GM12878 (cell line): ENCODE data around the gene MALRD1. TPM values are rescaled to one million over a fixed set of nuclear protein-coding genes. Genes with fewer than 3 reads are reported as not detected.

Source experiments
- ATAC-seq: fragments of 200-7000 bp; cut with Tn5 transposase; 3 replicates; pipeline ENCODE4 v1.9.1; 2020; ENCODE audit warnings: mild to moderate bottlenecking, moderate library complexity
- BruUV-seq: library from RNA; stranded (reverse); fragments of 400-500 nt; replicated peaks from 2 replicates; lab custom pipeline; 2021; lab: Mats Ljungman, UMichigan
- CTCF ChIA-PET: fragments of 300-600 bp; sonication (Branson Sonifier 250); formaldehyde crosslinking; extraction: SDS; loops from one replicate; lab custom pipeline; 2021; ENCODE audit warnings: inconsistent platforms; lab: Yijun Ruan, JAX
- POLR2A ChIA-PET: fragments of 350-600 bp; formaldehyde crosslinking; extraction: SDS; loops from one replicate; lab custom pipeline; 2021; ENCODE audit warnings: inconsistent platforms; lab: Charles Lee
- RAD21 ChIA-PET: fragments of 300-600 bp; sonication (Branson Sonifier 250); formaldehyde crosslinking; loops from one replicate; lab custom pipeline; 2023; ENCODE audit warnings: antibody characterized with exemption; ENCODE audit not compliant: unreplicated experiment; lab: Charles Lee
- SMC1A ChIA-PET: fragments of 300-600 bp; sonication (Branson Sonifier 250); formaldehyde crosslinking; loops from one replicate; lab custom pipeline; 2023; ENCODE audit not compliant: unreplicated experiment, uncharacterized antibody; lab: Charles Lee
- DNase-seq: peaks from one replicate; pipeline ENCODE4 v3.0.0-alpha.2; 2011; ENCODE audit warnings: low read depth, low spot score
- FAIRE-seq: peaks from 3 replicates; lab custom pipeline; 2011; peaks lifted over from hg19 to GRCh38; lab: Jason Lieb, UNC
- H2AFZ ChIP-seq: 2 replicates; pipeline ENCODE4 v1.6.0; 2011; ENCODE audit warnings: low read depth, low read length, control low read depth; ENCODE audit not compliant: control insufficient read depth
- H3K27ac ChIP-seq: 2 replicates; pipeline ENCODE4 v1.5.1; 2011; ENCODE audit warnings: control low read depth; ENCODE audit not compliant: control insufficient read depth, insufficient read depth
- H3K27me3 ChIP-seq, 2 experiments: replicated peaks in 1 of 2; 2 replicates each; pipeline versions ENCODE4 v1.6.0 to v1.6.1; 2011; ENCODE audit warnings: low read length in 1 of 2; ENCODE audit not compliant: control insufficient read depth in 2 of 2, insufficient read depth in 2 of 2
- H3K36me3 ChIP-seq, 2 experiments: 2 replicates each; pipeline ENCODE4 v1.5.1; 2011; ENCODE audit warnings: low read length in 1 of 2; ENCODE audit not compliant: control insufficient read depth in 2 of 2, insufficient read depth in 2 of 2
- H3K4me1 ChIP-seq: 2 replicates; pipeline ENCODE4 v1.6.1; 2011; ENCODE audit warnings: mild to moderate bottlenecking, low read length, moderate library complexity, mixed read lengths; ENCODE audit not compliant: control insufficient read depth, insufficient read depth
- H3K4me2 ChIP-seq: 2 replicates; pipeline ENCODE4 v1.6.0; 2011; ENCODE audit warnings: control low read depth; ENCODE audit not compliant: control insufficient read depth, insufficient read depth
- H3K4me3 ChIP-seq: fragments of 200-600 bp; sonication (generic); 2 replicates; pipeline ENCODE4 v1.5.1; 2016
- H3K79me2 ChIP-seq: 2 replicates; pipeline ENCODE4 v1.6.0; 2011; ENCODE audit warnings: low read length; ENCODE audit not compliant: control insufficient read depth, insufficient read depth
- H3K9ac ChIP-seq: 2 replicates; pipeline ENCODE4 v1.8.0; 2011; ENCODE audit warnings: low read length, control low read depth, mixed read lengths; ENCODE audit not compliant: control insufficient read depth, insufficient read depth
- H3K9me3 ChIP-seq: replicated peaks from 3 replicates; pipeline ENCODE4 v1.5.1; 2011; ENCODE audit warnings: mild to moderate bottlenecking, low read length; ENCODE audit not compliant: control insufficient read depth, insufficient read depth
- H4K20me1 ChIP-seq: 2 replicates; pipeline ENCODE4 v1.6.0; 2011; ENCODE audit not compliant: control insufficient read depth, insufficient read depth
- CBX3 ChIP-seq: fragments of 200-600 bp; sonication (generic); IDR thresholded peaks from 2 replicates; pipeline ENCODE4 v1.6.1; 2016; ENCODE audit warnings: low read depth, borderline replicate concordance
- CEBPB ChIP-seq, 2 experiments: fragments of 150-350 bp in 1 of 2; IDR thresholded peaks; 2 replicates each; pipeline ENCODE4 v1.6.1; 2012 to 2014; ENCODE audit warnings: low read depth in 2 of 2, low read length in 2 of 2, borderline replicate concordance in 1 of 2, inconsistent platforms in 1 of 2
- CHD1 ChIP-seq: IDR thresholded peaks from 2 replicates; pipeline ENCODE4 v1.6.1; 2012; ENCODE audit warnings: low read depth, low read length, improper control_type of control experiment
- EED ChIP-seq: sonication (generic); IDR thresholded peaks from 2 replicates; pipeline ENCODE4 v1.6.1; 2016; ENCODE audit warnings: antibody characterized with exemption, low read depth
- FOS ChIP-seq: IDR thresholded peaks from 3 replicates; pipeline ENCODE4 v1.6.1; 2011; ENCODE audit warnings: borderline replicate concordance; ENCODE audit not compliant: insufficient read length; ENCODE audit errors: extremely low read depth
- GATAD2B ChIP-seq: fragments of 450-650 bp; conservative IDR thresholded peaks from 2 replicates; pipeline ENCODE4 v1.6.1; 2017; ENCODE audit warnings: low read depth, mild to moderate bottlenecking, moderate library complexity
- IKZF2 ChIP-seq, 2 experiments: fragments of 450-650 bp; IDR thresholded peaks; 2 replicates each; pipeline ENCODE4 v1.6.1; 2017; ENCODE audit warnings: mild to moderate bottlenecking in 2 of 2, moderate library complexity in 2 of 2
- MEF2A ChIP-seq: IDR thresholded peaks from 2 replicates; pipeline ENCODE4 v1.6.1; 2011; ENCODE audit warnings: low read depth, mild to moderate bottlenecking, low read length, moderate library complexity; ENCODE audit not compliant: insufficient read depth
- NFYA ChIP-seq: IDR thresholded peaks from 2 replicates; pipeline ENCODE4 v1.6.1; 2011; ENCODE audit warnings: low read depth, mild to moderate bottlenecking, low read length, improper control_type of control experiment, borderline replicate concordance
- SUPT20H ChIP-seq: IDR thresholded peaks from 2 replicates; pipeline ENCODE4 v1.6.1; 2011; ENCODE audit warnings: low read depth, mild to moderate bottlenecking, low read length, moderate library complexity, borderline replicate concordance; ENCODE audit not compliant: control insufficient read depth
- WGBS: methylation state at CpG from one replicate; pipeline ENCODE4 v1.1.6; 2016; ENCODE audit warnings: low lambda C conversion rate; ENCODE audit not compliant: insufficient replicate concordance, insufficient coverage; ENCODE audit errors: missing lambda C conversion rate; 5-methylcytosine and 5-hydroxymethylcytosine counted together
- in situ Hi-C: fragments of 300-500 bp; cut with MboI; formaldehyde crosslinking; loops from 9 replicates; pipeline ENCODE4 v1.14.3; 2018; ENCODE audit warnings: mixed read lengths
- intact Hi-C: fragments of 100-400 bp; cut with micrococcal nuclease; formaldehyde crosslinking; loops from one replicate; pipeline ENCODE4 v1.14.2; 2022; ENCODE audit not compliant: unreplicated experiment
- polyA plus RNA-seq, 11 experiments: library from polyadenylated mRNA; depleted of rRNA in 4 of 11; unstranded in 6 of 11; stranded (reverse) in 5 of 11; fragments of >200 nt; fragmentation: Nextera tagmentation in 4 of 11; fragmentation: Illumina TruSeq in 1 of 11; extraction: Ambion mirVana in 4 of 11; extraction: Trizol in 1 of 11; gene quantifications; 1 replicate in 1 of 11; 2 replicates in 10 of 11; pipeline versions ENCODE4 v1.2.1 to v1.2.3, GENCODE V29; 2011 to 2016; ENCODE audit warnings: inconsistent platforms in 2 of 11, missing spikeins in 2 of 11, low read depth in 1 of 11
- total RNA-seq, 4 experiments: library from RNA; depleted of rRNA in 3 of 4; stranded (reverse); fragments of >200 nt in 3 of 4; fragmentation: Illumina TruSeq in 1 of 4; extraction: Trizol in 1 of 4; gene quantifications; 2 replicates each; pipeline versions ENCODE4 v1.2.1 to v1.2.3, GENCODE V29; 2013 to 2021
- TF ChIP-seq, protein P1 (sequence below): IDR thresholded peaks from 2 replicates; pipeline ENCODE4 v1.6.1; 2011; ENCODE audit warnings: mild to moderate bottlenecking, low read depth, low read length, moderate library complexity; ENCODE audit not compliant: insufficient replicate concordance
- TF ChIP-seq, protein P2 (sequence below): IDR thresholded peaks from 2 replicates; pipeline ENCODE4 v1.6.1; 2012; ENCODE audit warnings: low read depth, low read length, improper control_type of control experiment
- TF ChIP-seq, protein P3 (sequence below): fragments of 450-650 bp; IDR thresholded peaks from 2 replicates; pipeline ENCODE4 v1.6.1; 2017; ENCODE audit warnings: mild to moderate bottlenecking, moderate library complexity
- TF ChIP-seq, protein P4 (sequence below): fragments of 450-650 bp; IDR thresholded peaks from 2 replicates; pipeline ENCODE4 v1.6.1; 2017; ENCODE audit warnings: mild to moderate bottlenecking

MALRD1 gene
- total and polyA plus RNA-seq, 10 of the 15 experiments (the other 5 are each of a cell fraction or from before 2014, with no cell fraction given), result 0.12 to 6.6 (median 0.26) TPM; not detected in 2

DNA sequence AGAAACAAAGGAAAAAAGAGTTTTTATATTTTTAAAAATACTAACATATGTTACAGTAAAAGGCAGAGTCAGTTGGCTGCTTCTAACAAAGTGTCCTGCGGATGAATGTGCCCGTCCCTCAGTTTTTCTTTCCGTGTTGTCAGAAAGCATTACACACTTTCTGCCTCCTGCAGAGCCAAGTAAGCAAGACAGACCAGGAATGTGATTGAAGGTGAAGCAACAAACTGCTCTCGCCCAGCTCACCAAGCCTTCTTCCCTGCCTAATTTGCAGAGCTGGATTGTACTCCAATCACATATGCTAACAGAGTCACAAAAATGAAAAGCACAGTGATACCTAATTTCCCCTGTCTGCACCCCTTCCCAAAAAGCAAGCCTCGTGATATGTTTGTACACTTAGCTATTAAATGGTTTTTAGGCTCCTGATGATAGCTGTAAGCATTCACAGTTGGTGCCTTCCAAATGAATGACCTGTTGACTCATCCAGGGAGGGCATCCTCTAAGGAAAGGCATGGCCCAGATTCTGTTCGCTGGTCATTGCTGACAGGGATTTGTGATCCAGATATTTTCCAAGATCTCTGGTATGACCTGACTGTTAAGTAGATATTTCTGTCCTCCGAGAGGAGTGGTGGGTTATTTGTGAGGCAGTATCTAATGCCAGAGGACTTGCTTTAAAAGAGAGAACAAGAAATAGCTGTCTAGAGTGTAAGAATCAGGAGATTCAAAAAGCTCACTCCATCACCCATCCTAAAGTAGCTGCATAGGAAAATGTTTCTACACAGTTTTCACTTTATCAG is 580.4 kb downstream of the MALRD1 start (continued):
- TF ChIP-seq, protein P1, sequence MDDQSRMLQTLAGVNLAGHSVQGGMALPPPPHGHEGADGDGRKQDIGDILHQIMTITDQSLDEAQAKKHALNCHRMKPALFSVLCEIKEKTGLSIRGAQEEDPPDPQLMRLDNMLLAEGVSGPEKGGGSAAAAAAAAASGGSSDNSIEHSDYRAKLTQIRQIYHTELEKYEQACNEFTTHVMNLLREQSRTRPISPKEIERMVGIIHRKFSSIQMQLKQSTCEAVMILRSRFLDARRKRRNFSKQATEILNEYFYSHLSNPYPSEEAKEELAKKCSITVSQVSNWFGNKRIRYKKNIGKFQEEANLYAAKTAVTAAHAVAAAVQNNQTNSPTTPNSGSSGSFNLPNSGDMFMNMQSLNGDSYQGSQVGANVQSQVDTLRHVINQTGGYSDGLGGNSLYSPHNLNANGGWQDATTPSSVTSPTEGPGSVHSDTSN, result no peak
- no peak for TF ChIP-seq MEF2A
- TF ChIP-seq, protein P2, sequence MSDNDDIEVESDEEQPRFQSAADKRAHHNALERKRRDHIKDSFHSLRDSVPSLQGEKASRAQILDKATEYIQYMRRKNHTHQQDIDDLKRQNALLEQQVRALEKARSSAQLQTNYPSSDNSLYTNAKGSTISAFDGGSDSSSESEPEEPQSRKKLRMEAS, result no peak
- TF ChIP-seq GATAD2B, result no peak

DNA sequence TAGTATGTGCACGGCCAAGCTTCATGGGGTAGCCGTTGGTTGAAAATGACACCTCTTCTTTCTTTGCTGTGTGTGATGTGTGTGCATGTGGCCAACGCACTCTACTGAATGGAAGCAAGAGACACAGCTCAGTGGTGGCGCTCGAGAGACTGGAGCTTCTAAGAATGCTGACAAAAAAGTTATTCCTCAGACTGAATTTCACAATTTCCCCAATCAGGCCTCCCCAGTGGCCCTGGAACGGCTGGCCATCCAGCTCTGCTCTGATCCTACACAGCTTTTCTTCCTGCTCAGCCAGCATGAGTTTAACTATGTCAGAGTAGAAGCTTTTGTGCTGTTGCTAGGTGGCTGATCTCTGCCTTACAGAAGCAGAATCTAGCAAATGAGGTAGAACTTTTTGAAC is 581.0 kb downstream of the MALRD1 start:
- ChIA-PET SMC1A (interaction anchor here (0.7 to 1.2 kb wide), 3 partner anchors 12 to 1824 kb away, joined by 3 to 4 read pairs (median 4); no protein-coding TSS in a partner anchor), RAD21 (interaction anchor here (1.3 kb wide), 1 partner anchor 9 kb away, joined by 4 read pairs; no protein-coding TSS in a partner anchor), POLR2A (no interaction called here), CTCF (interaction anchor here (0.7 kb wide), 1 partner anchor 43 kb away, joined by 4 read pairs; no protein-coding TSS in a partner anchor)
- H3K27me3 ChIP-seq, result no peaks in the 10 kb centered on the region
- no peaks in the 10 kb centered on the region for H3K79me2 ChIP-seq
- H3K9me3 ChIP-seq, result no peaks in the 10 kb centered on the region
- H3K27ac ChIP-seq, result no peak overlapping the region
- no TSS peak for BruUV-seq
- no peaks in the 10 kb centered on the region for H3K4me1 ChIP-seq
- no peak overlapping the region for H3K4me3 ChIP-seq
- ATAC-seq (no peak; the same call in 2 of the 3 replicates), FAIRE-seq (no peak), DNase-seq (no peak)
- H4K20me1 ChIP-seq, result no peaks in the 10 kb centered on the region
- H3K4me2 ChIP-seq, result no peak overlapping the region
- H2AFZ ChIP-seq, result no peak overlapping the region
- WGBS, result 3% methylated on average over 6 of the region's 6 CpGs
- intact Hi-C loops, result no loop called here
- no peaks in the 10 kb centered on the region for H3K36me3 ChIP-seq
- in situ Hi-C loops, result no loop called here
- no peak overlapping the region for H3K9ac ChIP-seq
- TF ChIP-seq NFYA, result no peak
- no peak for TF ChIP-seq SUPT20H
- TF ChIP-seq, protein P3, sequence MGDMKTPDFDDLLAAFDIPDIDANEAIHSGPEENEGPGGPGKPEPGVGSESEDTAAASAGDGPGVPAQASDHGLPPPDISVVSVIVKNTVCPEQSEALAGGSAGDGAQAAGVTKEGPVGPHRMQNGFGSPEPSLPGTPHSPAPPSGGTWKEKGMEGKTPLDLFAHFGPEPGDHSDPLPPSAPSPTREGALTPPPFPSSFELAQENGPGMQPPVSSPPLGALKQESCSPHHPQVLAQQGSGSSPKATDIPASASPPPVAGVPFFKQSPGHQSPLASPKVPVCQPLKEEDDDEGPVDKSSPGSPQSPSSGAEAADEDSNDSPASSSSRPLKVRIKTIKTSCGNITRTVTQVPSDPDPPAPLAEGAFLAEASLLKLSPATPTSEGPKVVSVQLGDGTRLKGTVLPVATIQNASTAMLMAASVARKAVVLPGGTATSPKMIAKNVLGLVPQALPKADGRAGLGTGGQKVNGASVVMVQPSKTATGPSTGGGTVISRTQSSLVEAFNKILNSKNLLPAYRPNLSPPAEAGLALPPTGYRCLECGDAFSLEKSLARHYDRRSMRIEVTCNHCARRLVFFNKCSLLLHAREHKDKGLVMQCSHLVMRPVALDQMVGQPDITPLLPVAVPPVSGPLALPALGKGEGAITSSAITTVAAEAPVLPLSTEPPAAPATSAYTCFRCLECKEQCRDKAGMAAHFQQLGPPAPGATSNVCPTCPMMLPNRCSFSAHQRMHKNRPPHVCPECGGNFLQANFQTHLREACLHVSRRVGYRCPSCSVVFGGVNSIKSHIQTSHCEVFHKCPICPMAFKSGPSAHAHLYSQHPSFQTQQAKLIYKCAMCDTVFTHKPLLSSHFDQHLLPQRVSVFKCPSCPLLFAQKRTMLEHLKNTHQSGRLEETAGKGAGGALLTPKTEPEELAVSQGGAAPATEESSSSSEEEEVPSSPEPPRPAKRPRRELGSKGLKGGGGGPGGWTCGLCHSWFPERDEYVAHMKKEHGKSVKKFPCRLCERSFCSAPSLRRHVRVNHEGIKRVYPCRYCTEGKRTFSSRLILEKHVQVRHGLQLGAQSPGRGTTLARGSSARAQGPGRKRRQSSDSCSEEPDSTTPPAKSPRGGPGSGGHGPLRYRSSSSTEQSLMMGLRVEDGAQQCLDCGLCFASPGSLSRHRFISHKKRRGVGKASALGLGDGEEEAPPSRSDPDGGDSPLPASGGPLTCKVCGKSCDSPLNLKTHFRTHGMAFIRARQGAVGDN, result no peak
- no peak for TF ChIP-seq FOS
- TF ChIP-seq, protein P4, sequence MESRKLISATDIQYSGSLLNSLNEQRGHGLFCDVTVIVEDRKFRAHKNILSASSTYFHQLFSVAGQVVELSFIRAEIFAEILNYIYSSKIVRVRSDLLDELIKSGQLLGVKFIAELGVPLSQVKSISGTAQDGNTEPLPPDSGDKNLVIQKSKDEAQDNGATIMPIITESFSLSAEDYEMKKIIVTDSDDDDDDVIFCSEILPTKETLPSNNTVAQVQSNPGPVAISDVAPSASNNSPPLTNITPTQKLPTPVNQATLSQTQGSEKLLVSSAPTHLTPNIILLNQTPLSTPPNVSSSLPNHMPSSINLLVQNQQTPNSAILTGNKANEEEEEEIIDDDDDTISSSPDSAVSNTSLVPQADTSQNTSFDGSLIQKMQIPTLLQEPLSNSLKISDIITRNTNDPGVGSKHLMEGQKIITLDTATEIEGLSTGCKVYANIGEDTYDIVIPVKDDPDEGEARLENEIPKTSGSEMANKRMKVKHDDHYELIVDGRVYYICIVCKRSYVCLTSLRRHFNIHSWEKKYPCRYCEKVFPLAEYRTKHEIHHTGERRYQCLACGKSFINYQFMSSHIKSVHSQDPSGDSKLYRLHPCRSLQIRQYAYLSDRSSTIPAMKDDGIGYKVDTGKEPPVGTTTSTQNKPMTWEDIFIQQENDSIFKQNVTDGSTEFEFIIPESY, result no peak
- TF ChIP-seq CBX3, result no peak
- TF ChIP-seq CEBPB (IDR thresholded peaks at IDR 0.05; ENCODE audit: borderline replicate concordance in 1 of 2, low read depth in 2 of 2, low read length in 2 of 2), result no peak
- no peak for TF ChIP-seq EED
- no peak for TF ChIP-seq IKZF2 (IDR thresholded peaks at IDR 0.05)
- TF ChIP-seq CHD1, result no peak
